DOHH2 (cell line): ENCODE data around the gene CCDC83.

Experiments
- H3F3A ChIP-seq: fragments of 200-600 bp; sonication (generic), shearing (Covaris generic); 2 replicates; pipeline ENCODE4 v1.6.0; 2016; ENCODE audit warnings: antibody characterized with exemption, mild to moderate bottlenecking; ENCODE audit not compliant: control insufficient read depth, insufficient read depth
- H3K27ac ChIP-seq: fragments of 200-600 bp; sonication (generic); 2 replicates; pipeline ENCODE4 v1.5.1; 2014; ENCODE audit warnings: low read depth, mild to moderate bottlenecking, low read length, moderate library complexity
- H3K27me3 ChIP-seq: fragments of 200-600 bp; sonication (generic); 2 replicates; pipeline ENCODE4 v1.6.1; 2014; ENCODE audit warnings: mild to moderate bottlenecking, low read length, mixed read lengths; ENCODE audit not compliant: control insufficient read depth
- H3K36me3 ChIP-seq: fragments of 200-600 bp; sonication (generic); 2 replicates; pipeline ENCODE4 v1.6.1; 2014; ENCODE audit warnings: mild to moderate bottlenecking, low read length, moderate library complexity, mixed read lengths; ENCODE audit not compliant: control insufficient read depth
- H3K4me1 ChIP-seq: fragments of 200-600 bp; sonication (generic); 2 replicates; pipeline ENCODE4 v1.6.1; 2014; ENCODE audit warnings: mild to moderate bottlenecking, low read length, mixed read lengths; ENCODE audit not compliant: control insufficient read depth
- H3K4me2 ChIP-seq: fragments of 200-600 bp; sonication (generic); 2 replicates; pipeline ENCODE4 v1.6.0; 2014; ENCODE audit warnings: mild to moderate bottlenecking, low read length, moderate library complexity
- H3K4me3 ChIP-seq: fragments of 200-600 bp; sonication (generic); 2 replicates; pipeline ENCODE4 v1.5.1; 2014; ENCODE audit warnings: mild to moderate bottlenecking, low read length, mixed read lengths
- H3K79me2 ChIP-seq: fragments of 200-600 bp; sonication (generic); 2 replicates; pipeline ENCODE4 v1.6.1; 2014; ENCODE audit warnings: mild to moderate bottlenecking, low read length, mixed read lengths; ENCODE audit not compliant: control insufficient read depth
- H3K9me2 ChIP-seq: fragments of 200-600 bp; sonication (generic); replicated peaks from 2 replicates; pipeline ENCODE4 v1.6.1; 2014; ENCODE audit warnings: mild to moderate bottlenecking, low read length, mixed read lengths; ENCODE audit not compliant: control insufficient read depth
- H3K9me3 ChIP-seq: fragments of 200-600 bp; sonication (generic); 2 replicates; pipeline ENCODE4 v1.6.1; 2014; ENCODE audit warnings: antibody characterized with exemption, low read length, mixed read lengths; ENCODE audit not compliant: control insufficient read depth, insufficient read depth
- H4K20me1 ChIP-seq: fragments of 200-600 bp; sonication (generic); 2 replicates; pipeline ENCODE4 v1.6.0; 2014; ENCODE audit warnings: low read depth, mild to moderate bottlenecking, antibody characterized with exemption, low read length, moderate library complexity; ENCODE audit not compliant: control insufficient read depth, insufficient read depth
- CTCF ChIP-seq: fragments of 200-600 bp; sonication (generic); IDR thresholded peaks from one replicate; pipeline ENCODE4 v1.5.1; 2014; ENCODE audit warnings: antibody characterized with exemption, mild to moderate bottlenecking, low read depth, low read length; ENCODE audit not compliant: poor library complexity, severe bottlenecking
- EZH2phosphoT487 ChIP-seq: fragments of 200-600 bp; sonication (generic); IDR thresholded peaks from 2 replicates; pipeline ENCODE4 v1.6.1; 2017; ENCODE audit warnings: borderline replicate concordance, mild to moderate bottlenecking, antibody characterized with exemption, low read length, moderate library complexity, mixed read lengths

CCDC83 gene

DNA sequence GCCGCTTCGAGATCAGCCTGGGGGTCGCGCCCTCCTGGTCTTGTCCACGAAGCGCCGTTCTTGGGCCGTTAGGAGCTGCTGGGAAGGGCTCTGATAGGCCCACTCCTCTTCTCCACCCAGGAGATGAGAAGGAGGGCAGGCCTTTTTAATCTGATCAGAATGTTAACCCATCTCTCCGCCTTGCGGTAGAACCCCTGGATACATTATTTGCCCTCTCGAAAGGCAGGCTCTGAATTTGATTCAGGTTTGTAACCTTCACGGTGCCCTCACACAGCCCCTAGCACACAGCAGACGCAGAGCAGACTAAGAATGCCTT lies at the start of gene CCDC83:
Gene CCDC83, plus strand, starts transcription at position 43 of the 316 bp plus-strand sequence. CDS start 9,741 bp downstream, outside the sequence.
- no peaks in the 10 kb centered on the region for H3K9me2 ChIP-seq
- H3K36me3 ChIP-seq: no peaks in the 10 kb centered on the region
- H3K9me3 ChIP-seq: no peaks in the 10 kb centered on the region
- 0 out of 2 replicates have a peak, but pooled peaks cover 4% of the 10 kb centered on the region for H3F3A ChIP-seq
- TF ChIP-seq EZH2phosphoT487: no peak
- TF ChIP-seq CTCF: no peak
- H3K79me2 ChIP-seq: no peaks in the 10 kb centered on the region
- no peaks in the 10 kb centered on the region for H4K20me1 ChIP-seq
- H3K4me3 ChIP-seq: peak within 1 kb of the TSS; percentile 76
- peak within 1 kb of the TSS; percentile 93 for H3K4me2 ChIP-seq
- no peak within 1 kb of the TSS for H3K27ac ChIP-seq
- no peaks in the 10 kb centered on the region; the same call in 1 of the 2 replicates for H3K27me3 ChIP-seq
- H3K4me1 ChIP-seq: peaks cover 12% of the 10 kb centered on the region

DNA sequence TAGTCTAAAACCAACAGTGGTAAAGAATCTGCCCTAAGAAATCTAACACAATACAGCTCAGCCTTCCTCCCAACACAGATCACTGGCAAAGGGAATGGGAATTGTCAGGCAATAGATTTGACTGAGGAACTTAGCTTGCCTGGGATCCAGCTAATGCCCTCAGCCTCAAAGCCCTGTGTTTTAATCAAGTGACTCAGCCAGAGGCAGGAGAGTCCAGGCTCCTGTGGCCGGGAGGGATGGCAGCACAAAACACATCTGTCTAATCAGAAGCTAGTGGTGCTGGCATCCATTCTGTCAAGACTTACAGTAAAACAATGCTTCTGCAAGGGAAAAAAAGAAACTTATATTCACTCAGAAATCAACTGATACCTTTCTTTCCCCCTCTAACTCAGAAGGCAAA lies 49.8 kb upstream of the CCDC83 start:
- Histone ChIP-seq H4K20me1 (no peaks in the 10 kb centered on the region), H3K4me3 (no peak overlapping the region), H3K9me2 (no peaks in the 10 kb centered on the region), H3K9me3 (no peaks in the 10 kb centered on the region), H3K4me1 (peaks cover 15% of the 10 kb centered on the region), H3F3A (no peaks in the 10 kb centered on the region), H3K27ac (no peak overlapping the region), H3K36me3 (no peaks in the 10 kb centered on the region), H3K4me2 (no peak overlapping the region), H3K27me3 (peaks cover 15% of the 10 kb centered on the region), H3K79me2 (no peaks in the 10 kb centered on the region)
- TF ChIP-seq CTCF (no peak), EZH2phosphoT487 (no peak)

DNA sequence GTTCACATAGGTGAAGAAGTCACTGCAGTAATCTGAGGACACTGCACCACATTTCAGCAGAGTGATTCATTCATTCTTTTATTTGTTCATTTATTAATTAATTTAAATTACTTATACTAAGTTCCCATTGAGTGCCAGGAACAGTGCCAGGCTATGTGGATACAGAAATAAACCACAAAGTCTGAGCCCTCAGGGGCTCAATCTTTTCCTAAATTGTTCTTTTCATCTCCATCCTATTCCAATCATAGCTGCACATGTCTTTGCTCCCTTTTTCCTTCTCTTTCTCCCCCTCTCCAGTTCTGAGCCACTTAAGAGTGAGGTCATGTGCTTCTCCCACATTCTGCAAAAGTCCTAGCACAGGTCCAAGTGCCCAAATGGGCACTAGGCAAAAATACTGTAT lies 49.2 kb upstream of the CCDC83 start:
- H3F3A ChIP-seq: no peaks in the 10 kb centered on the region
- peaks cover 20% of the 10 kb centered on the region for H3K27me3 ChIP-seq
- H3K9me3 ChIP-seq: no peaks in the 10 kb centered on the region
- TF ChIP-seq CTCF (no peak), EZH2phosphoT487 (no peak)
- H3K27ac ChIP-seq: no peak overlapping the region
- H3K4me1 ChIP-seq: peaks cover 20% of the 10 kb centered on the region
- no peaks in the 10 kb centered on the region for H3K79me2 ChIP-seq
- H3K9me2 ChIP-seq: no peaks in the 10 kb centered on the region
- H3K4me3 ChIP-seq: no peak overlapping the region
- H3K4me2 ChIP-seq: no peak overlapping the region
- no peaks in the 10 kb centered on the region for H4K20me1 ChIP-seq
- H3K36me3 ChIP-seq: no peaks in the 10 kb centered on the region

DNA sequence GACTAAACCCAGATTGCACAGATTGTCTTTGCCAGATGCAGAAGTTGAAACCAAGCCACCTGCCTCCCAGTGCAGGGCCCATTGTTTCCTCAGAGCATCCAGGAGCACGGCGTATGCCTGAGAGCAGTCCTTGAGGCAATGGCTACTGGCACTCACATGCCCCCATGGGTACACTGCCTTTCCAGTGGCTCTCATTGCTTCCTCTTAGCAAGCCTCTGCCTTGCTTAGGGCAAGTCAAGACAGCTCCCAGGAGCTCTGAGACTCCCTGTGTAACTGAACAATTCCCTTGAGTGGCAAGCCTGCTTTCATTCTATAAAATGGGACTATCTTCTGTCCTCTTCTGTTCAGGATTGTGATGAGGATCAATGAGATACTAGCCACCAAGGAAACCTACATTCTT lies 48.3 kb upstream of the CCDC83 start:
- Histone ChIP-seq H3K27me3 (peaks cover 27% of the 10 kb centered on the region), H3K9me3 (no peaks in the 10 kb centered on the region), H3K79me2 (no peaks in the 10 kb centered on the region), H4K20me1 (no peaks in the 10 kb centered on the region), H3K36me3 (no peaks in the 10 kb centered on the region), H3K4me1 (peaks cover 25% of the 10 kb centered on the region), H3K4me2 (no peak overlapping the region), H3F3A (no peaks in the 10 kb centered on the region), H3K9me2 (no peaks in the 10 kb centered on the region), H3K4me3 (no peak overlapping the region), H3K27ac (no peak overlapping the region)
- TF ChIP-seq EZH2phosphoT487 (no peak), CTCF (no peak)
